ENCODE results near the gene SHISA9. TPM values are rescaled to one million over a fixed set of nuclear protein-coding genes. Genes with fewer than 3 reads are reported as not detected.

SHISA9 gene
- total and polyA plus RNA-seq, 3 experiments from 2014 or later, result 0.04 to 0.35 TPM; not detected in 1

DNA sequence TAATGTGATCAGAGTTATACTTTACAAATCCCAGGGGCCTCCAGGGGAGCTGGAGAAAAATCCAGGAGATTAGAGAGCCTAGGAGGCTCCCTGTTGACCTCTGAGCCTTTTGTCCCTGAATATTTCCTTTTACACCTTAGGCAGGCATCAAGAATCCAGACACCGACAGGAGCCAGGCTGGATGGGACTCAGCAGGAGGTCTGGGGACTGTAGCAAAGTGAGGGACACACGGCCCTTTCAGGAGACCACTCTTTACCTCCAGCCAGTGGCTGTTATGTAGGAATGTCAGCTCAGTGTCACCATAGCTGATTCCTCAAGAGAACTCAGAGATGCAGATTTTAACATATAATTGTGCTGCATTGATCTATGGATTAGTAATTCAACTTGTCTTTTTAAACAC is 198.4 kb downstream of the SHISA9 start:
- peaks cover 0 to 2% of the 10 kb centered on the region in 2 donors for H3K27me3 Mint-ChIP-seq
- POLR2A ChIA-PET, result no interaction called here
- H3K36me3 Mint-ChIP-seq, result peaks cover 0 to 1% (median 0%) of the 10 kb centered on the region in 3 donors
- H3K27ac ChIP-seq (ENCODE audit: low read depth, low read length), result no peak overlapping the region
- no peaks in the 10 kb centered on the region for H3K4me1 ChIP-seq (ENCODE audit: insufficient read depth, low read length)
- CTCF ChIA-PET, result no interaction called here
- H3K9me3 ChIP-seq (ENCODE audit: low read length), result no peaks in the 10 kb centered on the region
- no peak for DNase-seq
- no peak overlapping the region for H3K27ac Mint-ChIP-seq
- peaks cover 2 to 13% (median 6%) of the 10 kb centered on the region in 5 donors for H3K9me3 Mint-ChIP-seq
- no peaks in the 10 kb centered on the region for H3K27me3 ChIP-seq (ENCODE audit: insufficient read depth, low read length, poor library complexity, severe bottlenecking)
- H3K4me3 ChIP-seq (ENCODE audit: low read length), result no peak overlapping the region
- no peak overlapping the region for H3K4me3 Mint-ChIP-seq
- no peaks in the 10 kb centered on the region for H3K36me3 ChIP-seq (ENCODE audit: insufficient read depth, low read length)
- no peaks in the 10 kb centered on the region for H3K4me1 Mint-ChIP-seq

DNA sequence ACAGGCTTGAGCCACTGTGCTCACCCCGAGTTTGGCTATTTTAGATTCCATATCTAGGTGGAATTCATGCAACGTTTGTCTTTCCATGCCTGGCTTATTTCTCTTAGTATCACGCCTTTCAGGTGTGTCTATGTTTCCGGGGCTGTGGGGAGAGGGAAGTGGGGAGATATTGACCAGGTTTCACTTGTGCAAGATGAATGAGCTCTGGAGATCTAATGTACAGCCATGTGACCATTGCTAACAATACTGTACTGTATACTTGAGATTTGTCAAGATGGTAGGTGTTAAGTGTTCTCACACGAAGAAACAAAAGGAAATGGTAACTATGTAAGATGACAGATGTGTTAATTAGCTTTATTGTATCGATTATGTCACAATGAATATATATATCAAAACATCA is 199.6 kb downstream of the SHISA9 start:
- Mint-ChIP-seq H3K4me1 (no peaks in the 10 kb centered on the region), H3K27ac (no peak overlapping the region), H3K9me3 (peaks cover 2 to 10% (median 4%) of the 10 kb centered on the region in 5 donors), H3K4me3 (no peak overlapping the region), H3K36me3 (peaks cover 0 to 1% (median 0%) of the 10 kb centered on the region in 3 donors), H3K27me3 (peaks cover 0 to 2% of the 10 kb centered on the region in 2 donors)
- H3K27ac ChIP-seq (ENCODE audit: low read depth, low read length), result no peak overlapping the region
- ChIA-PET CTCF (no interaction called here), POLR2A (no interaction called here)
- H3K4me3 ChIP-seq (ENCODE audit: low read length), result no peak overlapping the region
- no peaks in the 10 kb centered on the region for H3K9me3 ChIP-seq (ENCODE audit: low read length)
- no peaks in the 10 kb centered on the region for H3K27me3 ChIP-seq (ENCODE audit: insufficient read depth, low read length, poor library complexity, severe bottlenecking)
- no peaks in the 10 kb centered on the region for H3K4me1 ChIP-seq (ENCODE audit: insufficient read depth, low read length)
- no peaks in the 10 kb centered on the region for H3K36me3 ChIP-seq (ENCODE audit: insufficient read depth, low read length)
- DNase-seq, result no peak

DNA sequence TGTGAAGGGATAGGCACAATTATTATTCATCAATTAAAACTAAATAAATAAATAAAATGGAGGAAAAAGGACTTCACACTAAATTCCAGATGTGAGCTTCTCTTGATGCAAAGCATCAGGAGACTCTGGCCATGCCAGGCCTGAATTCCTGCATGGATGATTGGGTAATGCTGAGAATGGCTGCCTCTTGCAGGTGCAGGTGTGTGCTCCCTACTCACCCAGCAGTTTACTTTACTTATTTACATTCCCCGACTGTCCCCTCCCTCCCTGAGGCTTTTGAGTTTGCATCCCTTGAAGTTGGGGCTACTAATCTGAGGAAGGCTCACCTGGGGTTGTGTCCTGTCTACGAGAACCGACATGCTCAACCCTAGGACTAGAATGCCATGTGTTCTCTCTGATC is 200.4 kb downstream of the SHISA9 start:
- peaks cover 0 to 1% (median 0%) of the 10 kb centered on the region in 3 donors for H3K36me3 Mint-ChIP-seq
- peaks cover 0 to 2% of the 10 kb centered on the region in 2 donors for H3K27me3 Mint-ChIP-seq
- Histone ChIP-seq H3K9me3 (ENCODE audit: low read length) (no peaks in the 10 kb centered on the region), H3K4me1 (ENCODE audit: insufficient read depth, low read length) (no peaks in the 10 kb centered on the region), H3K27me3 (ENCODE audit: insufficient read depth, low read length, poor library complexity, severe bottlenecking) (no peaks in the 10 kb centered on the region), H3K4me3 (ENCODE audit: low read length) (no peak overlapping the region), H3K36me3 (ENCODE audit: insufficient read depth, low read length) (no peaks in the 10 kb centered on the region), H3K27ac (ENCODE audit: low read depth, low read length) (no peak overlapping the region)
- ChIA-PET POLR2A (no interaction called here), CTCF (no interaction called here)
- DNase-seq, result no peak
- peaks cover 2 to 10% (median 4%) of the 10 kb centered on the region in 5 donors for H3K9me3 Mint-ChIP-seq
- H3K27ac Mint-ChIP-seq, result no peak overlapping the region
- no peak overlapping the region for H3K4me3 Mint-ChIP-seq
- no peaks in the 10 kb centered on the region for H3K4me1 Mint-ChIP-seq

DNA sequence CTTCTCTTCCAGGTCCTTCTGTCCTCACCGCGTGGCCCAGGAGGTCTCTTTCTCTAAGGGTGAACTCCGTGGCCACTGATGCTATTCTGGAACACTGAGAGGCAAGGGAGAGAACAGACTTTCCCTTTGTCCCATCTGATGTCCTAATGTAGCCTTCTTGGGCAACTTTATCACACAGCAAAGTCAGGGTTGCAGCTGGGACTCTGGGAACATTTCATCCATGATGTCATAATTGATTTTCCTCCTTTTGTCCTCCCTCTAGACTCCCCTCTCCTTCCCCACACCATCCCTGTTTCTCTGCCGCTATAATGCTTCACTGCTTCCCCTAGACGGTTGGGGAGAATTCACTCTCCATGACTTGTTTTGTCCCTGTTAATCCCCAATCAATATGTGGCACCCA is 201.0 kb downstream of the SHISA9 start:
- no peak overlapping the region for H3K27ac ChIP-seq (ENCODE audit: low read depth, low read length)
- POLR2A ChIA-PET, result no interaction called here
- no peaks in the 10 kb centered on the region for H3K36me3 ChIP-seq (ENCODE audit: insufficient read depth, low read length)
- H3K4me1 ChIP-seq (ENCODE audit: insufficient read depth, low read length), result no peaks in the 10 kb centered on the region
- no peaks in the 10 kb centered on the region for H3K27me3 ChIP-seq (ENCODE audit: insufficient read depth, low read length, poor library complexity, severe bottlenecking)
- no peak for DNase-seq
- CTCF ChIA-PET, result no interaction called here
- no peak overlapping the region for H3K4me3 ChIP-seq (ENCODE audit: low read length)
- H3K36me3 Mint-ChIP-seq, result peaks cover 0 to 1% (median 0%) of the 10 kb centered on the region in 3 donors
- peaks cover 0 to 2% of the 10 kb centered on the region in 2 donors for H3K27me3 Mint-ChIP-seq
- H3K4me1 Mint-ChIP-seq, result no peaks in the 10 kb centered on the region
- H3K4me3 Mint-ChIP-seq, result no peak overlapping the region
- no peaks in the 10 kb centered on the region for H3K9me3 ChIP-seq (ENCODE audit: low read length)
- H3K9me3 Mint-ChIP-seq, result peaks cover 2 to 10% (median 4%) of the 10 kb centered on the region in 5 donors
- H3K27ac Mint-ChIP-seq, result no peak overlapping the region

DNA sequence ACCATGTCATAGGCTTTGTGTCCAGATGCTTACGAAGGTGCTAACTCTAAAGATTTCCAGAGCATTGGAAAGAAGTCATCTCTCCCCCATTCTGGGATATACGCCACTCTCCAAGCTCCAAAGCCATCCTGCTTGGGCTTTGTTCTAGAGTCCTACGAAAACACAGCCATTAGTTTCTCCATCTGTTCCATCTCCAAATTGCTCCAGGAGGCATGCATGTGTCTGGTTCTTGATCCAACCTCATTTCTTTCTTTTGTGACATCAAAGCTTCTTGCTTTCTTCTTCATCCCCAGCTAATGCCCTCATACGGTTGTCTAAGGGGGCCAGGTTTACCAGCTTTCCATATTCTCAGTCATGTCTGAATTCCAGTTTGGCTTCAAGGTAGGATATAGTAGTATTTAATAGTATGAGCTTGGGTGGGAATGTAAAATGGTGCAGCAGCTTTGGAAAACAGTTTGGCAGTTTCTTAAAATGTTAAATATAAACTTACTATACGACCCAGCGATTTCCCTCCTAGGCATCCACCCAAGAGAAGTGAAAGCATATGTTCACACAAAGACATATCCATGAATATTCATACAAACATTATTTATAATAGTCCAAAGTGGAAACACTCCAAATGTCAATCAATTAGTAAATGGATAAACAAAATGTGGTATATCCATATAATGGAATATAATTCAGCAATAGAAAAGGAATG is 202.6 kb downstream of the SHISA9 start:
- Mint-ChIP-seq H3K27ac (no peak overlapping the region), H3K36me3 (peaks cover 0 to 1% (median 0%) of the 10 kb centered on the region in 3 donors), H3K4me1 (no peaks in the 10 kb centered on the region), H3K27me3 (no peaks in the 10 kb centered on the region), H3K4me3 (no peak overlapping the region), H3K9me3 (peaks cover 2 to 11% (median 3%) of the 10 kb centered on the region in 5 donors)
- DNase-seq, result no peak
- no peaks in the 10 kb centered on the region for H3K36me3 ChIP-seq (ENCODE audit: insufficient read depth, low read length)
- no peaks in the 10 kb centered on the region for H3K4me1 ChIP-seq (ENCODE audit: insufficient read depth, low read length)
- CTCF ChIA-PET, result no interaction called here
- H3K9me3 ChIP-seq (ENCODE audit: low read length), result no peaks in the 10 kb centered on the region
- H3K27me3 ChIP-seq (ENCODE audit: insufficient read depth, low read length, poor library complexity, severe bottlenecking), result no peaks in the 10 kb centered on the region
- POLR2A ChIA-PET, result no interaction called here
- no peak overlapping the region for H3K27ac ChIP-seq (ENCODE audit: low read depth, low read length)
- no peak overlapping the region for H3K4me3 ChIP-seq (ENCODE audit: low read length)

DNA sequence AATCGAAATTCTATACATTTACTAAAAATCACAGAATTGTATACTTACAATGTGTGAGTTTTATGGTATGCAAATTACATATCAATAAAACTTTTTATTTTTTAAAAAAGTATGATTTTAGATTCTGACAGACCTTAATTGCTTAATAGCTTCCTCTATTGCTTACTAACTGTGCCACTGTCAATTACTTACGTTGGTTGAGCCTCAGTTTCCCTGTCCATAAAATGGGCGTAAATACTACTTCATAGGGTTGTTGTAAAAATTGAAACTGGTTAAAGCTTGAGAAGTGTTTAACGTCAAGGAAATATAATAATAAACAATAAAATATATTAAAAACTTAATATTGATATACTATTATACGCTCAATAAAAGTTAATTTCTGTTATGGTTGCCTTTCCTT is 203.4 kb downstream of the SHISA9 start:
- H3K27me3 ChIP-seq (ENCODE audit: insufficient read depth, low read length, poor library complexity, severe bottlenecking), result no peaks in the 10 kb centered on the region
- Mint-ChIP-seq H3K4me3 (no peak overlapping the region), H3K9me3 (peaks cover 2 to 11% (median 3%) of the 10 kb centered on the region in 5 donors), H3K27me3 (no peaks in the 10 kb centered on the region), H3K36me3 (no peaks in the 10 kb centered on the region), H3K27ac (no peak overlapping the region), H3K4me1 (no peaks in the 10 kb centered on the region)
- DNase-seq, result no peak
- H3K36me3 ChIP-seq (ENCODE audit: insufficient read depth, low read length), result no peaks in the 10 kb centered on the region
- CTCF ChIA-PET, result no interaction called here
- no peak overlapping the region for H3K27ac ChIP-seq (ENCODE audit: low read depth, low read length)
- H3K4me3 ChIP-seq (ENCODE audit: low read length), result no peak overlapping the region
- POLR2A ChIA-PET, result no interaction called here
- H3K4me1 ChIP-seq (ENCODE audit: insufficient read depth, low read length), result no peaks in the 10 kb centered on the region
- no peaks in the 10 kb centered on the region for H3K9me3 ChIP-seq (ENCODE audit: low read length)

DNA sequence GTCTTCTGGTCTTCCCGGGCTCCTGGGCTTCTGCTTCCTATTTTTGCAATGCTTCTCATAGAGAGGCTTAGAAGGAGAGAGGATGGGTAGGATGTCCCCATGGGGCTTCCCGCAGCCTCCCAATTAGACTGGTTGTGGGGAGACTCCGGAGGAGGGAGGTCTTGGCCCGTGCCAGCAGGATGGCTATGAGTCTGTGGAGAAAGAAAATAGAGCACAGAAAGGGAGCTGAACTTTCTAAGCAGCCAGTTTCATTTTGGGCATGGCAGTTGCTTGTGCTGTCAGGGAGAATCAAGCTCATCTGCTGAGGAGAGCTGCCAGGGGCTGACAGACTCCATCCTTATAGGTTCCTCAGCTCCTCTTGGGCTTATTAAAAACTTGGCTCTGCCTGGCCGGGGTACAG is 204.0 kb downstream of the SHISA9 start:
- Mint-ChIP-seq H3K4me3 (no peak overlapping the region), H3K36me3 (no peaks in the 10 kb centered on the region), H3K27ac (no peak overlapping the region), H3K4me1 (no peaks in the 10 kb centered on the region), H3K27me3 (no peaks in the 10 kb centered on the region), H3K9me3 (peaks cover 2 to 11% (median 3%) of the 10 kb centered on the region in 5 donors)
- Histone ChIP-seq H3K27ac (ENCODE audit: low read depth, low read length) (no peak overlapping the region), H3K9me3 (ENCODE audit: low read length) (no peaks in the 10 kb centered on the region), H3K27me3 (ENCODE audit: insufficient read depth, low read length, poor library complexity, severe bottlenecking) (no peaks in the 10 kb centered on the region), H3K36me3 (ENCODE audit: insufficient read depth, low read length) (no peaks in the 10 kb centered on the region), H3K4me3 (ENCODE audit: low read length) (no peak overlapping the region), H3K4me1 (ENCODE audit: insufficient read depth, low read length) (no peaks in the 10 kb centered on the region)
- CTCF ChIA-PET, result no interaction called here
- POLR2A ChIA-PET, result no interaction called here
- DNase-seq, result no peak

DNA sequence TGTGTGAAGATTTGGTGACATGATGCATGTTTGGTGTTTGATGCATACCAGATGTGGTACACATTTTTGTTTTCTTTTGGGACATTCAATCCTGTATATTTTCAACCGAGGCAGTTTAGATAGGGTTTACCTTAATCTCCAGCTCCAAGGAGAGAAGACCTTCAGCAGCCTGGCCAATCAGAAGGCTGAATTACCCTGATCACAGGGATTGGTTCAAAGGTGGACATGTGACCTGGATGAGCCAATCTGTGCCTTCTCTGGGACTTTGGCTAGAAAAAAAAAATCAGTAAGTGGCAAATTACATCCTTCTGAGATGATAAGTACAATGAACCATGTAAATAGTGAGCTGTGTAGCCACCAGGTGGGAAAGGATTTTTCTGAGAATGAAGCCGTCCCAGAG is 205.1 kb downstream of the SHISA9 start:
- no peaks in the 10 kb centered on the region for H3K36me3 Mint-ChIP-seq
- no peaks in the 10 kb centered on the region for H3K27me3 Mint-ChIP-seq
- H3K27ac Mint-ChIP-seq, result no peak overlapping the region
- H3K27me3 ChIP-seq (ENCODE audit: insufficient read depth, low read length, poor library complexity, severe bottlenecking), result no peaks in the 10 kb centered on the region
- no peaks in the 10 kb centered on the region for H3K36me3 ChIP-seq (ENCODE audit: insufficient read depth, low read length)
- no peak for DNase-seq
- ChIA-PET CTCF (no interaction called here), POLR2A (no interaction called here)
- H3K27ac ChIP-seq (ENCODE audit: low read depth, low read length), result no peak overlapping the region
- peaks cover 2 to 10% (median 3%) of the 10 kb centered on the region in 5 donors for H3K9me3 Mint-ChIP-seq
- H3K4me1 Mint-ChIP-seq, result no peaks in the 10 kb centered on the region
- H3K4me1 ChIP-seq (ENCODE audit: insufficient read depth, low read length), result no peaks in the 10 kb centered on the region
- no peak overlapping the region for H3K4me3 Mint-ChIP-seq
- H3K4me3 ChIP-seq (ENCODE audit: low read length), result no peak overlapping the region
- no peaks in the 10 kb centered on the region for H3K9me3 ChIP-seq (ENCODE audit: low read length)
